Measurements from ENCODE around the gene BTN1A1. TPM values are rescaled to one million over a fixed set of nuclear protein-coding genes. Genes with fewer than 3 reads are reported as not detected.
A peak's percentile ranks its signal among the peaks of the same experiment; 100 is the strongest.
"Not testable (repeated sequence)": the region's sequence is repeated elsewhere in the genome, so short reads cannot be mapped to it uniquely, and the experiment has no call there.

The BTN1A1 gene
- total RNA-seq, 1 donor from 2014 or later: not detected

DNA sequence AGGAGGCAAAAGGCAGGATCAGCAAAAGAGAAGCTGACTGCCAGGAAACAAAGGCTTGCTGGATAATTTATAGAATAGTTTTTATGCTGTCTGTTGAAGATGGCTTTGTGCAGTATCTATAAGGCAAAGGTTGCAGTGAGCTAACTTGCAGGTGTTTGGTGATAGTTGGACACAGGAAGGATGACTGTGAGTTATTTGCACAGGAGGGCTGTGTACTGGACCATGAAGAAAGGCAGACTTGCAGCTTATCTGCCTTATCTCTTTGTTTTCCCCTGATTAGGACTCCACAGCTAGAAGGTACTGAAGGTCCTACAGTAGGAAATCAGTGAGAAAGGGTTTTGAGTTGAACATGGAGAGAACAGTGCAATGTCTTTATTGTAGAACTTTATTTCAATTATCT lies 2.1 kb downstream of the BTN1A1 start:
- Histone ChIP-seq H3K4me3 (peak overlapping the region; percentile 45 to 51), H3K27ac (no peak overlapping the region), H3K36me3 (no peaks in the 10 kb centered on the region), H3K27me3 (no peaks in the 10 kb centered on the region), H3K4me1 (no peaks in the 10 kb centered on the region), H3K9me3 (no peaks in the 10 kb centered on the region)
- intact Hi-C loops (cut with DNase I): no loop called here
- no peak for DNase-seq (ENCODE audit: low spot score in 2 of 2)
- TF ChIP-seq, protein P1, sequence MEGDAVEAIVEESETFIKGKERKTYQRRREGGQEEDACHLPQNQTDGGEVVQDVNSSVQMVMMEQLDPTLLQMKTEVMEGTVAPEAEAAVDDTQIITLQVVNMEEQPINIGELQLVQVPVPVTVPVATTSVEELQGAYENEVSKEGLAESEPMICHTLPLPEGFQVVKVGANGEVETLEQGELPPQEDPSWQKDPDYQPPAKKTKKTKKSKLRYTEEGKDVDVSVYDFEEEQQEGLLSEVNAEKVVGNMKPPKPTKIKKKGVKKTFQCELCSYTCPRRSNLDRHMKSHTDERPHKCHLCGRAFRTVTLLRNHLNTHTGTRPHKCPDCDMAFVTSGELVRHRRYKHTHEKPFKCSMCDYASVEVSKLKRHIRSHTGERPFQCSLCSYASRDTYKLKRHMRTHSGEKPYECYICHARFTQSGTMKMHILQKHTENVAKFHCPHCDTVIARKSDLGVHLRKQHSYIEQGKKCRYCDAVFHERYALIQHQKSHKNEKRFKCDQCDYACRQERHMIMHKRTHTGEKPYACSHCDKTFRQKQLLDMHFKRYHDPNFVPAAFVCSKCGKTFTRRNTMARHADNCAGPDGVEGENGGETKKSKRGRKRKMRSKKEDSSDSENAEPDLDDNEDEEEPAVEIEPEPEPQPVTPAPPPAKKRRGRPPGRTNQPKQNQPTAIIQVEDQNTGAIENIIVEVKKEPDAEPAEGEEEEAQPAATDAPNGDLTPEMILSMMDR (IDR thresholded peaks at IDR 0.05): no peak

DNA sequence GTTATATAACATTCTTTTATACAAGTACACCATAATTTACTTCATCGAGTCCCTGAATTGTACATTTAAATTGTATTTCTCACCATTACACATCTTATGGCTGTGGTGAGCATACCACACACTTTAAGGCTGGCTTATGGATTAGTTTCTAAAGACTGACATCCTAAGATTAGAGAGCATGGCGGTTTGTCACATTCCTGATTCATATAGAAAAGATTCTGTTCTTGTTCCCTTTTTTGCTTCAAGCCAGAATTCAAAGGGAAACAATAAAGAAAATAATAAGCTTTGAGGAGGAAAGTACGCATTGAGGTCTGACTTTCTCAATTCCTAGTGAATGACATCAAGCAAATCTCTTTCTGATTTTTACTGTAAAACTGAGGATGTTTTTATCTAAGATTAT lies 2.5 kb downstream of the BTN1A1 start:
- TF ChIP-seq, protein P1 (IDR thresholded peaks at IDR 0.05): no peak
- no peaks in the 10 kb centered on the region for H3K27me3 ChIP-seq

DNA sequence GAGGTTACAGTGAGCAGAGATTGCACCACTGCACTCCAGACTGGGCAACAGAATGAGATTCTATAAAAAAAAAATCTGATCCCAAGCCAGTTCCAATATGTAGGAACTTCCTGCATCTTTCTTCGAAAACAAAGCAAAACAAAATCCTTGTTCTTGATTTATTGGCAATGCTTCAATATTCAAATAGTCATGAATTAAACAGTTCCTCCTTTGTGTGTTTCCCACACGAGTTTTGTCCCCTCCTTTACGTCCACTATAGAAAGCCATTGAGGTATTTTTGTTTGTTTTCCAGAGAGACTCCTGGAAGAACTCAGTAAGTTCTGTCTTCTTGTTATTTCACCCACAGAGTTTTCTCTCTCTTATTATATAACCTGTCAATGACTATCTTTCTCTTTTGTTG lies 7.6 kb downstream of the BTN1A1 start:
- intact Hi-C loops (cut with DNase I): no loop called here
- TF ChIP-seq, protein P1 (IDR thresholded peaks at IDR 0.05): no peak
- Histone ChIP-seq H3K27me3 (no peaks in the 10 kb centered on the region), H3K9me3 (no peaks in the 10 kb centered on the region), H3K4me1 (no peaks in the 10 kb centered on the region), H3K36me3 (no peaks in the 10 kb centered on the region), H3K27ac (no peak overlapping the region), H3K4me3 (no peak overlapping the region)
- DNase-seq (ENCODE audit: low spot score in 2 of 2): no peak

More for the DNA sequence above, 2.5 kb downstream of the BTN1A1 start:
- no peaks in the 10 kb centered on the region for H3K9me3 ChIP-seq
- no peak for DNase-seq (ENCODE audit: low spot score in 2 of 2)
- no peak overlapping the region for H3K4me3 ChIP-seq
- no peak overlapping the region for H3K27ac ChIP-seq
- H3K4me1 ChIP-seq: no peaks in the 10 kb centered on the region
- H3K36me3 ChIP-seq: no peaks in the 10 kb centered on the region
- intact Hi-C loops (cut with DNase I): no loop called here

DNA sequence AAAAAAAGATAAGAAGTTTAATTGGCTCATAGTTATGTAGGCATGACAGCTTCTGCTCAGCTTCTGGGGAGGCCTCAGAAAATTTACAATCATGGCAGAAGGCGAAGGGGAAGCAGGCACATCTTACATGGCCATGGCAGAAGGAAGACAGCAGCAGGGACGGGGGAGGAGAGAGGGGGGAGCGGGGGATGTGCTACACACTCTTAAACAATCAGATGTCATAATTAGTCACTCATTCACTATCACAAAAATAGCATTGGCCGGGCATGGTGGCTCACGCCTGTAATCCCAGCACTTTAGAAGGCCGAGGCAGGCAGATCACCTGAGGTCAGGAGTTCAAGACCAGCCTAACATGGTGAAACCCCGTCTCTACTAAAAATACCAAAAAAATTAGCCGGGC lies 10.9 kb downstream of the BTN1A1 start:
- H3K36me3 ChIP-seq; H3K4me3 ChIP-seq; H3K27ac ChIP-seq; H3K9me3 ChIP-seq; DNase-seq (ENCODE audit: low spot score in 2 of 2); H3K27me3 ChIP-seq; H3K4me1 ChIP-seq; intact Hi-C loops (cut with DNase I): not testable (repeated sequence)

DNA sequence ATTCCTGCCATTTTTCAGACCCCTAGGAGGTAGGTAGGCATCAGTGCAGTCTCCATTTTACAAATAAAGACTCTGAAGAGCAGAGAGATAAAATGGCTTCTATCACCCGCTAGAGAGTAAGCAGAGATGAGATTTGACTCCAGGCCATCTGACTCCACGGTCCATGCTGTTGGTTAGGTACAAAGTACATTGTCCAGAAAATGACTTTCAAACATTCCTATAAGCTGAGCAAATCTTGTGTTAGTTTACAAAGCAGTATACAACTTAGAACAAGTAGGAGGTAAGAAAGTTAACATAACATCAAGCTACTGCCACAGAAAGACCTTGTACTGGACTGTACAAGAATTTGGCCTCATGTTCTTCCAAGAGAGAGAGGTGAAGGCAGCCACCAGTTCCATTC lies 14.9 kb downstream of the BTN1A1 start:
- intact Hi-C loops (cut with DNase I): no loop called here
- no peaks in the 10 kb centered on the region for H3K9me3 ChIP-seq
- no peak overlapping the region for H3K4me3 ChIP-seq
- H3K27ac ChIP-seq: no peak overlapping the region
- H3K4me1 ChIP-seq: no peaks in the 10 kb centered on the region
- no peak for DNase-seq (ENCODE audit: low spot score in 2 of 2)
- H3K27me3 ChIP-seq: no peaks in the 10 kb centered on the region
- TF ChIP-seq, protein P1 (IDR thresholded peaks at IDR 0.05): no peak
- no peaks in the 10 kb centered on the region for H3K36me3 ChIP-seq

DNA sequence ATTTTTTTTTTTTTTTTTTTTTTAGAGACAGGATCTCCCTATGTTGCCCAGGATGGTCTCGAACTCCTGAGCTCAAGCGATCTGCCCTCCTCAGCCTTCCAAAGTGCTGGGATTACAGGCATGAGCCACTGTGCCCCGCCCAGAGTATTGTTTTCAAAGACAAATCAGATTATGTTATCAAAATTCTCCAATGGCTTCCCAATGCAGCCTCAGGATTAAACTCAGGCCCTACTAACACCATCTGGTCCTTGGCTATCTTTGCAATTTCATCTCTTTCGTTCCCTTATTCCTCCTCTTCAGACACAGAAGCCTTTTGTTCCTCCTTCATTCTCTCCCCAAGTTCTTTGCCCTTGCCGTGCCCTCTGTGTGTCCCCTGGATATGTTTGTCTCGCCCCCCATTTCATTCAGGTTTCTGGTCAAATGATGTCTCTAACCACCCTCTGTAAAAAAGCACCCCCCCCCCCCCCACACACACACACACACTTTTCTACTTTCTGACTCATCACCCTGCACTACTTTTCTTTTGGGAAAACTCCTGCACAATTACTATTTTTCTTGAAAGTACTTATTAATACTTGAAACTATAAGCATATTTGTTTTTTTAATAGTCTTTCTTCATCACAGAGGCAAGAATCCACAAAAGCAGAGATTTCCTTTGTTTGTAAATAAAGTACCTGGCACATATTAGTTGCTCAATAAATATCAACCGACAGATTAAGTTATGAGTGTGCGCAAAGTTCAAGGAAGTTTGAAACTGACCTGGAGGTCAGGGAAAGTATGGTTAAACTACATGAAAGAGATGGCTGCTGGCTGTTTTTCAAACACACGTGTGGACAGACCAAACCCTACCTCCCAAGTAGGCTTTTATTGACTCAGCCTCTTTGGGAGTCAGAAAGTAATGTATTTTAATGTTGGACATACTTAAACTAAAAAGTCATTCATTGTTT lies 16.7 kb downstream of the BTN1A1 start:
- intact Hi-C loops (cut with DNase I): no loop called here
- no peak for DNase-seq (ENCODE audit: low spot score in 2 of 2)
- H3K9me3 ChIP-seq: no peaks in the 10 kb centered on the region

More for the DNA sequence above, 16.7 kb downstream of the BTN1A1 start:
- H3K27ac ChIP-seq: no peak overlapping the region
- H3K36me3 ChIP-seq: no peaks in the 10 kb centered on the region
- TF ChIP-seq, protein P1 (IDR thresholded peaks at IDR 0.05): no peak
- no peak overlapping the region for H3K4me3 ChIP-seq
- peaks cover under 1 to 3% of the 10 kb centered on the region in 2 donors for H3K4me1 ChIP-seq
- H3K27me3 ChIP-seq: no peaks in the 10 kb centered on the region
